GM18868 (cell line): ENCODE results near the gene CRKL.

Experiments
- ATAC-seq: cut with Tn5 transposase; IDR thresholded peaks from one replicate; pipeline ENCODE4 v1.9.1; 2021; ENCODE audit warnings: mild to moderate bottlenecking, moderate library complexity; ENCODE audit not compliant: unreplicated experiment

CRKL gene

DNA sequence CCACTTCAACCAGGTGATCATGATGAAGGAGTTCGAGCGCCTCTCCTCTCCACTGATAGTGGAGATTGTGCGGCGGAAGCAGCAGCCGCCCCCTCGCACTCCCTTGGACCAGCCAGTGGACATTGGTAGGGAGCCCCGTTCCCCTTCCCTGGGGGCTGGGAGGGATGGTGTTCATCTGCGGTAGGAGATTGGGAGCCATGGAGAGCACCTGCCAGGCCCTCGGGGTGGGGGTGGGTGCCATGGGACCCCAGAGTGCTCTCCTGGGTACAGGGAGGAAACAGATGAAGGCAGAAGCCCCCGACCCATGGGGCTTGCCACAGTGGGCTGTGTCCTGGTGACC is 77.7 kb downstream of the CRKL start:
- ATAC-seq = no peak

DNA sequence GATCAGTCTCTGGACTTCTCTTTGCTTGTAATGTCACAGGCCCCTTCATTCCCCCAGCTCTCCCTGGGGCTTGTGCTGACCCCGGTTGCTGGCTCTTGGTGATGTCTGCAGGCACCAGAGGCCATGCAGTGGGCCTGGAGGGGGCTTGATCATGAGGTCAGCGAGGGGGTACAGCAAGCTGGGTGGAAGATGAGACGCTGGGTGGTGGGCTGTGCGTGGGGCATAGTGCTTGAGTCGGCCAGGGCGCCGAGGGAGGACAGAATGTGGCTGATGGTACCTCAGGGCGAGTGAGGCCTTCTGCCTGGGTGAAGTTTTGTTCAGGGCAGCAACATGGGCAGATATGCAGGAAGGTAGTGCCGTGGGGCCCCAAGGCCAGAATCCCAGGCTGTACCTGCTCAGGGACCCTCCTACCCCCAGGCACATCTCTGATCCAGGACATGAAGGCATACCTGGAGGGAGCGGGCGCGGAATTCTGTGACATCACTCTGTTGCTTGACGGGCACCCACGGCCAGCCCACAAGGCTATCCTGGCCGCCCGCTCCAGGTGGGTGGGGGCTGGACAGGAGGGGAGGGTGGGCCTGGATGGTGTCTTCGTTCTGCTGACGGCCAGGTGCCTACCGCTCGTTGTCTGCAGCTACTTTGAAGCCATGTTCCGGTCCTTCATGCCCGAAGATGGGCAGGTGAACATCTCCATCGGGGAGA is 78.3 kb downstream of the CRKL start:
- ATAC-seq = no peak

DNA sequence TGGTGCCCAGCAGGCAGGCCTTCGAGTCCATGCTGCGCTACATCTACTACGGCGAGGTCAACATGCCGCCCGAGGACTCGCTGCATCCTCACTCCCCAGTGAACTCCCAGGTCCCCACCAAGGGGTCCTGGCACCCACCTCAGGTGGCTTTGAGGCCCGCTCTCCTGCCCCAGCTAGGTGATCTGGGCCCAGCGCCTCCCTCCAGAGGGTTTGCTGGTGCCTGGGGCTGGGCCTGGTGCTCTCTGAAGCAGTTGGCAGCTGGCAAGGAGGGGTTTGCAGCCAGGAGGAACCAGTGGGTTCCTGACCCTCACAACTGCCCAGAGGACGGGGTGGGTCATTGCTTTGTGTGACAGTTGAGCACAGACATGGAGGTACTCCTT is 78.8 kb downstream of the CRKL start:
- ATAC-seq = no peak

DNA sequence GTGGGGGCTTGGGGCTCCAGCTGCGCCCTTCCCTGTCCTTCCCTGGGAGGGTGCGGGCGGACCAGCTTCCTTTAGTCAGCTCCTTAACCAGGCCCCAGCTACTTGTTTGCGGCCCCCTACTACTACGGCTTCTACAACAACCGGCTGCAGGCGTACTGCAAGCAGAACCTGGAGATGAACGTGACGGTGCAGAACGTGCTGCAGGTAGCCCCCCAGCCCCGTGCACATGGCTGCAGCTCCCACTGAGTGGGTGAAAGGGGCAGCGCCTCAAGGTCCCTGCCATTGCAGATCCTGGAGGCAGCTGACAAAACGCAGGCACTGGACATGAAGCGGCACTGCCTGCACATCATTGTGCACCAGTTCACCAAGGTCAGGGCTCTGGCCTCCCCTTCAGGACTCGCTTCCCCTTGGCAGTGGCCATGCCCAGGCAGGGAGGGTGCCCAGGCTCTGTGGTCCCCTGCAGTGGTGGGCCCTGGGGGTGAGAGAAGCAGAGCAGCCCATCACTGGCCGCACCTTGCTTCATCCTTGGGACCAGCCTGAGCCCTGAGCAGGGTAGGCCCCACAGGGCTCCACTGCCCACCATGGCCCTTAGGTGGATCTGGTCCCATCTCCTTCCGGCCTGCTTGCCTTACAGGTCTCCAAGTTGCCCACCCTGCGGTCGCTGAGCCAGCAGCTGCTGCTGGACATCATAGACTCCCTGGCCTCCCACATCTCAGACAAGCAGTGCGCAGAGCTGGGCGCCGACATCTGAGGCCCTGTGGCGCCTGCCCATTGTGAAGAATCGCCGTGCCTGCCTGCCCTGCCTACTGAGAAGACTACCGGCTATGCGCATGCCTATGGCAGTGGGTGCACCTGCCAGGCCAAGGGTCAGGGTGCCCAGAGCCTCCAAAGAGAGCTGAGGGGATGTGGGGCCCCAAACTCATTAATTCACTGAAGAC is 79.7 kb downstream of the CRKL start:
- ATAC-seq = no peak

DNA sequence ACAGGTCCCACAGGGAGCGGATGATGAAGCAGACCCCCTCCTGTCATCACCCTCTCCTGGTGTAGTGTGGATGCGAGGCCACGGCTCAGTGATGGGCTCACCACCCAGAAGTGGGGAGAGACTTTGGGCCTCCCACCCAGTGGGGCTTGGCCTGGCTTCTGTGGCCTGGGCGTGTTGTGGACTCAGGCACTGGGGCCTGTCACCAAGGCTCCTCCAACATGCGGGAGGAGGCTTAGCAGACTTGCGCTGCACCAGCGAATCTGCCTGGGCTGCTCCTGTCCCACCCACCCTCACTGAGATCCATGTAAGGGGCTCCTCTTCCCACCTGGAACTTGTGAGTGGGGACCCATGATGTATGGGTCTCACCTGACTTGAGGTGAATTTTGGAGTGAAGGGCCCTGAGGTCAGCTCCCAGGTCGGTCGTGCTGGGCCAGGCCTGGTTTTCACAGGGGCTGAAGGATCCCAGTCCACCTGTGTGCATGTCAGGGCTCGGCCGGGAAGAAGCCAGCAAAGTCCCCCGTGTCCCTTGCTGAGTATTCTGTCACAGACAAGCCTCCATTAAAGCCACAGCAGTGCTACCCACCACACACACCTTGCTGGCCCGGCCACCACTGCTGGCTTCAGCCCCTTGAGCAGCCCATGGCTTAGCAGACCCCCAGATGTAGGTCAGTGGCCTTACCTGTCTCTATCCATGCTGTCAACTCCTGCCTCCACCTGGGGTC is 80.5 kb downstream of the CRKL start:
- ATAC-seq = no peak

DNA sequence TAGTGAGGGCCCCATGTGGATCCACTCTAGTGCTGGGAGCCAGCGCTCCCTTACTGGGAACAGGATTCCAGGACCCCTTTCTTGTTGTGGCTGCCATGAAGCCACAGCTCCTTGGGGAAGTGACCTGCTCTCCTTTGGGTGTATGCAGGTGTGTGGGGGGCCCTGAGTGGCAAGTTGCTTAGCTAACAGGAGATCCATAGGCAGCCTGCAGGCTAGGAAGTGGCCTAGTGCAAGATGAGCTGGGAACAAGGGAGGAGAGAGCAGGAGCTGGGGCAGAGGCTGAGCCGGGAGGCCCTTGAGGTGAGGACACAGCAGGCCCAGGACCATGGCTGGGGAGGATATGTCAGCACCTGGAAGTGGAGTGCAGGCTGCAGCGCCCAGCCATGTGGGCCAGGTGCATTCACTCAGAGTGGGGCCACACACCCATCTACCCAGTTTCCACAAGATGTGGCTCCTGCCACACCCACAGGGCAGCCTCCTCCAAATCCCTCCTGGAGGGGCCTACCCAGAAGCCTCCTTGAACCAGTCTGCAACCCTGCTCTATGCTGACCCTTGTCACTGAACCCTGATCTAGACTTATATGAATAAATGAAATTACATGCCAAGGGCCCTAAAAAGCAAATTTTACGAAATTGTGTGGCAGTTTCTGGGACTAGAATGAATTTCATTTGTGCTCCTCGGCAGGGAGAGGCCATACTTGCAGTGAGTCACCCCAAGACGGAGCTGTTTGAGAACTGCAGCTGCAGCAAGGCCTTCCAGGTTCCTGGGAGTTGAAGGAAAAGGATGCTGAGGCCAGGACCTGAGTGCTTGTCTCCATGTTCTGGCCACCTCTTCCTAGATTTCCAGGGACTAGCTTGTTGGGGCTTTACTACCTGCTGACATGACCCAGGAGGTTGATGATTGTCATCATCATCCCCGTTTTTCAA is 81.5 kb downstream of the CRKL start:
- ATAC-seq = no peak

DNA sequence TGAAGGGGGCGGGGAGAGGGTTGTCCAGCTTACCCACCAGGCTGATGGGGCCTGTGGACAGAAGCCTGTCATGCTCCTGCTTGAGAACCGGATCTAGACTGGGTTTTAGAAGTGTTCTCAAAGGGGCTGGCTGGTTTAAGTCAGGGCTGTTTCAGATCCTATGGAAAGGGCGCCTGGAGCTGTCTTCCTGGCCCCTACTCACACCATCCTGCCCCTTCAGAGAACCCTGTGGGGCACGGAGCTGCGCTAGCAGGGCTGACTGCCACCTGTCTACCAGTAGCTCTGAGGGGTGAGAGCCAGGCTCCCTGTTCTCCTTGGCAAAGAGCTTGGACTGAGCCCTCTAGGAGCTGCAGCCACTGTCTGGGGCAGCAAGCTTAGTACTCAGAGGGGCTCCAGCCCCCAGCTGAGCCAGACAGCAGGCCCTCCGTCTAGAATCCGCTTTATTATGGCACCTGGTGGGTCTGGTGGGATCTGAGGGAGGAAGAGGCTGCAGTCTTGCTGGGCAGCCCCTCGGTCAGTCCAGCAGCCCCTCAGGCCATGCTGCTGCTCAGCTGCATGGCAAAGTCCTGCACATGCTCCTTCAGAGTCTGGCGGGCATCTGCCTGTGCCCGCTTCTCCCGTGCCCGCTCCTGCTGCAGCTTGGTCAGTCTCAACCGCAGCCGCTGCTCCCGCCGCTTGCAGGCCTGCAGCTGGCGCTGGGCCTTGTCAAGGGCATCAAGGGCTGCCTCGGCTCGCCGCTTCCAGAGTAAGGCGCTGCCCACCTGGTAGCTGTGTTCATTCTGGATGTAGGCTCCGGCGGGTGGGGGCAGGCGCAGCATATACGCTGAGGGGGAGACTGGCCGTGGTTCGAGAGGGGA is 82.4 kb downstream of the CRKL start:
- no peak for ATAC-seq

DNA sequence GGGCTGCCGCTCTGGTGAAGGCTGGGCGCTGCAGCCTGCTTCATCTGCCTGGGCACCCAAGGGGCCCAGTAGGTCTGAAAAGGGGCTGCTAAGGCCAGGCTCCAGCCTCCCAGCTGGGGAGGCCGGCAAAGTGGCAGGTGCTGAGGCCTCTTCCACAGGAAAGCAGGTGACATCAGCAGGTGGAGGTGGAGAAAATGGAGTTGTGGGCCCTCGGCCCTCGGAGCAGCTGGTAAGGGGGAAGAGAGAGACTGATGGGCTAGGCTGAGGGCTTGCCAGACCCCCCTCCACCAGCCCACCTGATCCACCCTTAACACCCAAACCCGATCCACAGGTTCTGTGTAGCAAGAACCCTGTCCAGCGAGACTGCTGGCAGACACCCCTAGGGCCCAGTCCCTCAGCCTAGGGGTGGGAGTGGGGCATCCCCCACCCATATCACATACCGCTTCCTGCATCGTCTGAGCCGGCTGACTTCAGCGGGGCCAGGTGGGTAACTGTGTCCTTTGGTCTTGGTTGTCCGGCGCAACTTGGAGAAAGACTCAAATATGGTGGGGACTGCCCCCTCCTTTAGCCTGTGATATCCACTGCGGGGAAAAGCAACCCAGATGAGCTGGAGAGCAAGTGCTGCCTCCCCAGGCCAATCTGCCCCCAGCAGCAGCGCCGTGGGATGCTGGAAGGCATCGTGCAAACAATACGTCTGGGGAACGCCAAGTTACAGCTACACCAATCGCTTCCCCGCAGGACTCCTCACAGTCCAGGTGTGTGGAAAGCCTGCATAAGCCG is 83.2 kb downstream of the CRKL start:
- no peak for ATAC-seq

DNA sequence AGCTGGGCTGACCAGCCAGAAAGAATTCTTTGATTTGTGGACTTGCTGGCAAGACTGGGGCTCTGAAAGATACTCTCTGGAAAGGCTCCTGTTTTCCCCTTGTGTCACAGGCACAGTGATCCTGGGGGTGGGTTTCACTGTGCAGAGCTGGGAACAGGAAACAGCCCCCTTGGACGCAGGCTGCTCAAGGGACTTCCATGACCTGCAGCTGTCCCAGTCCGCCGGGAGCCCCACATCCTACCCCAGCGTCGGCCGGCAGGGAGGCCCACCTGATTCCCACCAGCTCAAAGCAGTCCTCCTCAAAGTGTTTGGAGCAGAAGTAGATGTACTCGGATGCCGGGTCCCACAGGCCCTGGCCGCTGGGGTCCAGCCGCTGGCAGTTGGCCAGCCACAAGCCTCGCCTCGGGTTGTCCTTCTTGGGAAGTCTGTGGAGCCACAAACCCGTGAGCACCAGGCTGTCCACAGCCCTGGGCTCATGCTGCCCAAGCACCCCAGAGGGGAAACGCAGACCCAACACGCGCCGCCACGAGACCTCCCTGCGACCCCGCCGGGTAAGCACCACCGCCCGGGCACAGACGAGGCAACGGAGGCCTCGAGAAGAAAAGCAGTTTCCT is 83.9 kb downstream of the CRKL start:
- no peak for ATAC-seq

DNA sequence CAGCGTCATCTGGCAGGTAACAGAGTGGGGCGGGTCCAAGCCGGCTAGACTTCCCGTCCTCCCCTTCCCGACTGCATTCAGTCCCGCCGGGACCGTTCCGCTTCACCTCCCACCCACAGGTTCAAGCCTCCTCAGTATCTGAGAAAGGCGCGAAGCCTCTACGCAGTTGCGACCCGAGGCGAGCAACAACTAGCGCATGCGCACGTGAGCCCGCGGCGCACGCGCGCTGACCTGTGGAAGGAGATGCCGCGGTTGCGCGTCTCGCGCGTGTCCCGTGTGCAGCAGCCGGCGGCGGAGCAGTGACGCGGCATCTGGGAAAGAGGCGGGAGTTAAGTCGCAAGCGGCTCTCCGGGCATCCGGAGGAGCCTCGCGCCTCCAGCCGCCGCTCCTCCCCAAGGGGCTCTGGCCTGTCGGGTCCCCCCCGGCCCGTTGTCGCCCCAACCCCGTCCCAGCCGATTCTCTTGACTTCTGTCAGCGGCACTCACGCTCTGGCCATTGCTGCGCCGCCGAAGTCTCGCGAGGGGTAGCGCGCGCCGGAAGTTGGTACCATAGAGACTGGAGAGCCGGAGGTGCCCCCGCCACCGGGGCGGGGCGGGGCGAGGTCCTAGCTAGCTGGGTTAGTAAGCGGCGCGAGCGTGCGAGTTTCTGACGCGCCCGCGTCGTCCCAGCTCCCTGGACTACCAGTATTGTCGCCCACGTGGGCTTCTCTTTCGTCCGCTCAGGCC is 84.6 kb downstream of the CRKL start, which contains the start of gene THAP7:
Gene THAP7, minus strand, starts transcription at position 518 of the 725 bp plus-strand sequence. Its CDS starts 207 bp downstream, at position 311.
- ATAC-seq = peak; percentile 90
